Measurements from ENCODE around the gene OOSP3.

OOSP3 gene

DNA sequence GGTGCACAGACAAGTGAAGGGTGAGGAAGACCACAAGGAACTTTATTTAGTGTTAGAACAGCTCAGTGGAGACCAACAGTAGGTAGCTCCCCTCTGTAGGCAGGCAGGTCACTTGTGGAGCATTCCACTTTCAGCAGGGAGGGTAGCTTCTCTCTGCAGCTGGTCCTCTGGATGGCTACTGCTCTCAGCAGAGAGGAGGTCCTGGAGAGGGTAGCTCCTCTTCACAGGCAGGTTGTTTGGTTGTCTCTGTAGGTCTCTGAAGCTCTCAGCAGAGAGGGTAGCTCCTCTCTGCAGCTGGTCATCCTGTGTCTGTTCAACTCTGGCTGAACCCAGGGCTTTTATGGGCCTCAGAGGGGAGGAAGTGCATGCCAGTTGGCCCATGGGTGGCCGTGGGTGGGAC lies 53.1 kb downstream of the OOSP3 start (continued):
- TF ChIP-seq, protein P1, sequence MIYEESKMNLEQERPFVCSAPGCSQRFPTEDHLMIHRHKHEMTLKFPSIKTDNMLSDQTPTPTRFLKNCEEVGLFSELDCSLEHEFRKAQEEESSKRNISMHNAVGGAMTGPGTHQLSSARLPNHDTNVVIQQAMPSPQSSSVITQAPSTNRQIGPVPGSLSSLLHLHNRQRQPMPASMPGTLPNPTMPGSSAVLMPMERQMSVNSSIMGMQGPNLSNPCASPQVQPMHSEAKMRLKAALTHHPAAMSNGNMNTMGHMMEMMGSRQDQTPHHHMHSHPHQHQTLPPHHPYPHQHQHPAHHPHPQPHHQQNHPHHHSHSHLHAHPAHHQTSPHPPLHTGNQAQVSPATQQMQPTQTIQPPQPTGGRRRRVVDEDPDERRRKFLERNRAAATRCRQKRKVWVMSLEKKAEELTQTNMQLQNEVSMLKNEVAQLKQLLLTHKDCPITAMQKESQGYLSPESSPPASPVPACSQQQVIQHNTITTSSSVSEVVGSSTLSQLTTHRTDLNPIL (CRISPR knock-in tag; IDR thresholded peaks at IDR 0.05; ENCODE audit: low read depth): no peak
- TF ChIP-seq, protein P2, sequence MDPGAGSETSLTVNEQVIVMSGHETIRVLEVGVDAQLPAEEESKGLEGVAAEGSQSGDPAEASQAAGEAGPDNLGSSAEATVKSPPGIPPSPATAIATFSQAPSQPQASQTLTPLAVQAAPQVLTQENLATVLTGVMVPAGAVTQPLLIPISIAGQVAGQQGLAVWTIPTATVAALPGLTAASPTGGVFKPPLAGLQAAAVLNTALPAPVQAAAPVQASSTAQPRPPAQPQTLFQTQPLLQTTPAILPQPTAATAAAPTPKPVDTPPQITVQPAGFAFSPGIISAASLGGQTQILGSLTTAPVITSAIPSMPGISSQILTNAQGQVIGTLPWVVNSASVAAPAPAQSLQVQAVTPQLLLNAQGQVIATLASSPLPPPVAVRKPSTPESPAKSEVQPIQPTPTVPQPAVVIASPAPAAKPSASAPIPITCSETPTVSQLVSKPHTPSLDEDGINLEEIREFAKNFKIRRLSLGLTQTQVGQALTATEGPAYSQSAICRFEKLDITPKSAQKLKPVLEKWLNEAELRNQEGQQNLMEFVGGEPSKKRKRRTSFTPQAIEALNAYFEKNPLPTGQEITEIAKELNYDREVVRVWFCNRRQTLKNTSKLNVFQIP (CRISPR knock-in tag; IDR thresholded peaks at IDR 0.05; ENCODE audit: borderline replicate concordance, low read depth): no peak
- no peak for TF ChIP-seq TOX (CRISPR knock-in tag; IDR thresholded peaks at IDR 0.05; ENCODE audit: borderline replicate concordance)

DNA sequence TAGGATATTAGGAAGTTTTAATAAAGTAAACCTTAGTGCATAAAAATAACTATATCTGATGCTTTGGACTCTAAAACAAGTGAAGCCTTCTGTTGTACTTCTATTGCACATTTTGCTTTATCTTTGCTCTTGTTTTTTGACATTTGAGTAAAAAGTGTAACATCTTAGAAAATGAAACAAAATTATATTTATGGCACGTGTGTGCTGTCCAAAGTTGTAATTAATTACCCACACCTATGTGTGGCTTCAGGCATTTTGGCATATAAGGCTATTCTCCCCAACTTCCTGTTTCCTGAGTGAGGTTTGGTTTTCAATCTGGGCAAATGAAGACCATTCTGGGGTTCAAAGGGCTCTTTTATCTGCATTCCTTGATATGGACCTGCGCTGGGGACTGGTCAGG lies 59.5 kb downstream of the OOSP3 start, which contains the start of gene OOSP1:
Gene OOSP1, plus strand, starts transcription at position 301 of the 400 bp plus-strand sequence. Its CDS starts 23 bp downstream, at position 324.
- no peak for ATAC-seq
- no peak for TF ChIP-seq ZFP30 (CRISPR knock-in tag; IDR thresholded peaks at IDR 0.05)
- TF ChIP-seq, protein P3, sequence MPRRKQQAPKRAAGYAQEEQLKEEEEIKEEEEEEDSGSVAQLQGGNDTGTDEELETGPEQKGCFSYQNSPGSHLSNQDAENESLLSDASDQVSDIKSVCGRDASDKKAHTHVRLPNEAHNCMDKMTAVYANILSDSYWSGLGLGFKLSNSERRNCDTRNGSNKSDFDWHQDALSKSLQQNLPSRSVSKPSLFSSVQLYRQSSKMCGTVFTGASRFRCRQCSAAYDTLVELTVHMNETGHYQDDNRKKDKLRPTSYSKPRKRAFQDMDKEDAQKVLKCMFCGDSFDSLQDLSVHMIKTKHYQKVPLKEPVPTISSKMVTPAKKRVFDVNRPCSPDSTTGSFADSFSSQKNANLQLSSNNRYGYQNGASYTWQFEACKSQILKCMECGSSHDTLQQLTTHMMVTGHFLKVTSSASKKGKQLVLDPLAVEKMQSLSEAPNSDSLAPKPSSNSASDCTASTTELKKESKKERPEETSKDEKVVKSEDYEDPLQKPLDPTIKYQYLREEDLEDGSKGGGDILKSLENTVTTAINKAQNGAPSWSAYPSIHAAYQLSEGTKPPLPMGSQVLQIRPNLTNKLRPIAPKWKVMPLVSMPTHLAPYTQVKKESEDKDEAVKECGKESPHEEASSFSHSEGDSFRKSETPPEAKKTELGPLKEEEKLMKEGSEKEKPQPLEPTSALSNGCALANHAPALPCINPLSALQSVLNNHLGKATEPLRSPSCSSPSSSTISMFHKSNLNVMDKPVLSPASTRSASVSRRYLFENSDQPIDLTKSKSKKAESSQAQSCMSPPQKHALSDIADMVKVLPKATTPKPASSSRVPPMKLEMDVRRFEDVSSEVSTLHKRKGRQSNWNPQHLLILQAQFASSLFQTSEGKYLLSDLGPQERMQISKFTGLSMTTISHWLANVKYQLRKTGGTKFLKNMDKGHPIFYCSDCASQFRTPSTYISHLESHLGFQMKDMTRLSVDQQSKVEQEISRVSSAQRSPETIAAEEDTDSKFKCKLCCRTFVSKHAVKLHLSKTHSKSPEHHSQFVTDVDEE (CRISPR knock-in tag; IDR thresholded peaks at IDR 0.05): no peak
- TF ChIP-seq ISL1 (CRISPR knock-in tag; IDR thresholded peaks at IDR 0.05): no peak
- no peak for TF ChIP-seq ZNF565 (CRISPR knock-in tag; conservative IDR thresholded peaks at IDR 0.05; ENCODE audit: low read depth)
- TF ChIP-seq OSR1 (CRISPR knock-in tag; IDR thresholded peaks at IDR 0.05): no peak
- TF ChIP-seq ZNF8 (CRISPR knock-in tag; IDR thresholded peaks at IDR 0.05): no peak
- TF ChIP-seq, protein P2 (CRISPR knock-in tag; IDR thresholded peaks at IDR 0.05; ENCODE audit: borderline replicate concordance, low read depth): no peak
- no peak for TF ChIP-seq ESRRG (CRISPR knock-in tag; IDR thresholded peaks at IDR 0.05)
- TF ChIP-seq PPARA (CRISPR knock-in tag; IDR thresholded peaks at IDR 0.05; ENCODE audit: borderline replicate concordance): no peak
- no peak for TF ChIP-seq ZFP3 (CRISPR knock-in tag; IDR thresholded peaks at IDR 0.05)
- TF ChIP-seq ARNTL (CRISPR knock-in tag; IDR thresholded peaks at IDR 0.05; ENCODE audit: borderline replicate concordance, low read depth): no peak
- no peak for TF ChIP-seq RARB (CRISPR knock-in tag; IDR thresholded peaks at IDR 0.05)
- TF ChIP-seq ZC3H10 (CRISPR knock-in tag; IDR thresholded peaks at IDR 0.05): no peak
- no peak for TF ChIP-seq SNAI2 (CRISPR knock-in tag; IDR thresholded peaks at IDR 0.05)
- no peak for TF ChIP-seq ZNF70 (CRISPR knock-in tag; IDR thresholded peaks at IDR 0.05)
- TF ChIP-seq, protein P1 (CRISPR knock-in tag; IDR thresholded peaks at IDR 0.05; ENCODE audit: low read depth): no peak
- TF ChIP-seq TCF4 (CRISPR knock-in tag; IDR thresholded peaks at IDR 0.05; ENCODE audit: borderline replicate concordance): no peak
- no peak for TF ChIP-seq TOX (CRISPR knock-in tag; IDR thresholded peaks at IDR 0.05; ENCODE audit: borderline replicate concordance)
- TF ChIP-seq, protein P4, sequence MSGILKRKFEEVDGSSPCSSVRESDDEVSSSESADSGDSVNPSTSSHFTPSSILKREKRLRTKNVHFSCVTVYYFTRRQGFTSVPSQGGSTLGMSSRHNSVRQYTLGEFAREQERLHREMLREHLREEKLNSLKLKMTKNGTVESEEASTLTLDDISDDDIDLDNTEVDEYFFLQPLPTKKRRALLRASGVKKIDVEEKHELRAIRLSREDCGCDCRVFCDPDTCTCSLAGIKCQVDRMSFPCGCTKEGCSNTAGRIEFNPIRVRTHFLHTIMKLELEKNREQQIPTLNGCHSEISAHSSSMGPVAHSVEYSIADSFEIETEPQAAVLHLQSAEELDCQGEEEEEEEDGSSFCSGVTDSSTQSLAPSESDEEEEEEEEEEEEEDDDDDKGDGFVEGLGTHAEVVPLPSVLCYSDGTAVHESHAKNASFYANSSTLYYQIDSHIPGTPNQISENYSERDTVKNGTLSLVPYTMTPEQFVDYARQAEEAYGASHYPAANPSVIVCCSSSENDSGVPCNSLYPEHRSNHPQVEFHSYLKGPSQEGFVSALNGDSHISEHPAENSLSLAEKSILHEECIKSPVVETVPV (CRISPR knock-in tag; IDR thresholded peaks at IDR 0.05): no peak
- TF ChIP-seq, protein P5, sequence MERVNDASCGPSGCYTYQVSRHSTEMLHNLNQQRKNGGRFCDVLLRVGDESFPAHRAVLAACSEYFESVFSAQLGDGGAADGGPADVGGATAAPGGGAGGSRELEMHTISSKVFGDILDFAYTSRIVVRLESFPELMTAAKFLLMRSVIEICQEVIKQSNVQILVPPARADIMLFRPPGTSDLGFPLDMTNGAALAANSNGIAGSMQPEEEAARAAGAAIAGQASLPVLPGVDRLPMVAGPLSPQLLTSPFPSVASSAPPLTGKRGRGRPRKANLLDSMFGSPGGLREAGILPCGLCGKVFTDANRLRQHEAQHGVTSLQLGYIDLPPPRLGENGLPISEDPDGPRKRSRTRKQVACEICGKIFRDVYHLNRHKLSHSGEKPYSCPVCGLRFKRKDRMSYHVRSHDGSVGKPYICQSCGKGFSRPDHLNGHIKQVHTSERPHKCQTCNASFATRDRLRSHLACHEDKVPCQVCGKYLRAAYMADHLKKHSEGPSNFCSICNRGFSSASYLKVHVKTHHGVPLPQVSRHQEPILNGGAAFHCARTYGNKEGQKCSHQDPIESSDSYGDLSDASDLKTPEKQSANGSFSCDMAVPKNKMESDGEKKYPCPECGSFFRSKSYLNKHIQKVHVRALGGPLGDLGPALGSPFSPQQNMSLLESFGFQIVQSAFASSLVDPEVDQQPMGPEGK (CRISPR knock-in tag; IDR thresholded peaks at IDR 0.05; ENCODE audit: borderline replicate concordance): no peak
